SK-N-MC (cell line): Measurements from ENCODE around the gene ANTXR2.

Source experiments
- EZH2 ChIP-seq: fragments of 200-600 bp; sonication (generic); IDR thresholded peaks from one replicate; pipeline ENCODE4 v1.6.1; 2017; ENCODE audit warnings: antibody characterized with exemption
- FOXP2 ChIP-seq: optimal IDR thresholded peaks from 2 replicates; pipeline ENCODE3; 2011; ENCODE audit warnings: mild to moderate bottlenecking, moderate library complexity; ENCODE audit not compliant: insufficient read depth; ENCODE audit errors: extremely low read length, control extremely low read depth
- POLR2AphosphoS5 ChIP-seq: IDR thresholded peaks from 2 replicates; pipeline ENCODE4 v1.6.1; 2012; ENCODE audit warnings: mild to moderate bottlenecking, low read depth, low read length, borderline replicate concordance

DNA sequence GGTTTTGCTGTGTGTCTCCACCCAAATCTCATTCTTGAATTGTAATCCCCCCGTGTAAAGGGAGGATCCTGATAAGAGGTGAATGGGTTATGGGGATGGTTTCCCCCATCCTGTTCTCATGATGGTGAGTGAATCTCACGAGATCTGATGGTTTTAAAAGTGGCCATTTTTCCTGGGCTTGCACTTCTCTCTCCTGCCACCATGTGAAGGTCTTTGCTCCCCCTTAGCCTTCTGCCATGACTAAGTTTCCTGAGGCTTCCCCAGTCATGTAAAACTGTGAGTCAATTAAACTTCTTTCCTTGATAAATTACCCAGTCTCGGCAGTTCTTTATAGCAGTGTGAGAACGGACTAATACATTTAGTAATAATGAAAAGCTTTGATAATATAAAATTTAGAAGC is 46.9 kb downstream of the ANTXR2 start:
- TF ChIP-seq POLR2AphosphoS5 (no peak), EZH2 (no peak), FOXP2 (no peak)
